ENCODE data around the gene TAF5L. TPM values are rescaled to one million over a fixed set of nuclear protein-coding genes. Genes with fewer than 3 reads are reported as not detected.

TAF5L gene
- total RNA-seq, 2 experiments from 2014 or later = 30.3 to 32.9 TPM

- POLR2A ChIA-PET = interaction anchor here (0.6 to 1.3 kb wide), 2 partner anchors 72 to 111 kb away, joined by 3 to 5 read pairs; no protein-coding TSS in a partner anchor
- H2AFZ ChIP-seq (ENCODE audit: low read length) = no peak overlapping the region
Measured at GRCh38 chr1:229629261-229629660, 3.3 kb upstream of the TAF5L start.

GRCh38 chr1:229627003-229627402, 1.1 kb upstream of the TAF5L start:
- Histone ChIP-seq H3K4me1 (ENCODE audit: insufficient read depth, low read length, poor library complexity, severe bottlenecking) (peaks cover 30% of the 10 kb centered on the region), H3K36me3 (ENCODE audit: insufficient read depth, low read length) (peaks cover 40% of the 10 kb centered on the region), H3K27ac (ENCODE audit: low read depth, low read length, poor library complexity, severe bottlenecking) (peak overlapping the region; percentile 57), H3K79me2 (ENCODE audit: insufficient read depth, low read depth, low read length) (peaks cover 93% of the 10 kb centered on the region), H3K9me3 (ENCODE audit: low read length) (no peaks in the 10 kb centered on the region), H3K4me3 (ENCODE audit: low read depth, low read length, poor library complexity, severe bottlenecking) (peak overlapping the region; percentile 89), H4K20me1 (ENCODE audit: insufficient read depth, low read length) (peaks cover 39% of the 10 kb centered on the region; the same call in 1 of the 2 replicates), H3K9me2 (ENCODE audit: insufficient read depth, low read length) (no peaks in the 10 kb centered on the region), H2AFZ (ENCODE audit: low read length) (no peak overlapping the region), H3K4me2 (ENCODE audit: low read length) (peak overlapping the region; percentile 73)
- CTCF ChIA-PET (ENCODE audit: unreplicated experiment) = no interaction called here
- DNase-seq (ENCODE audit: low spot score) = no peak
- BruUV-seq (replicated peaks) = TSS peak; percentile 65
- POLR2A ChIA-PET = interaction anchor here (0.7 to 0.8 kb wide), 2 partner anchors 68 to 594 kb away, joined by 4 to 5 read pairs; partner anchors contain the start of gene ABCB10
- intact Hi-C loops (cut with micrococcal nuclease; ENCODE audit: unreplicated experiment) = loop anchor here (5.0 kb wide), 1 partner anchor 285 kb away; the partner anchor contains the start of gene CCSAP
- TF ChIP-seq EZH2phosphoT487 (IDR thresholded peaks at IDR 0.05; ENCODE audit: borderline replicate concordance, low read depth, low read length) (no peak), CTCF (conservative IDR thresholded peaks at IDR 0.05; ENCODE audit: low read length) (no peak)

More at GRCh38 chr1:229629261-229629660, 3.3 kb upstream of the TAF5L start:
- no peak for DNase-seq (ENCODE audit: low spot score)
- no peaks in the 10 kb centered on the region for H3K9me2 ChIP-seq (ENCODE audit: insufficient read depth, low read length)
- no peak overlapping the region for H3K4me3 ChIP-seq (ENCODE audit: low read depth, low read length, poor library complexity, severe bottlenecking)
- H3K27ac ChIP-seq (ENCODE audit: low read depth, low read length, poor library complexity, severe bottlenecking) = no peak overlapping the region
- CTCF ChIA-PET (ENCODE audit: unreplicated experiment) = no interaction called here
- peaks cover 59% of the 10 kb centered on the region for H3K36me3 ChIP-seq (ENCODE audit: insufficient read depth, low read length)
- H3K79me2 ChIP-seq (ENCODE audit: insufficient read depth, low read depth, low read length) = peaks cover 88% of the 10 kb centered on the region
- no TSS peak for BruUV-seq (replicated peaks)
- intact Hi-C loops (cut with micrococcal nuclease; ENCODE audit: unreplicated experiment) = loop anchor here (5.0 kb wide), 1 partner anchor 287 kb away; the partner anchor contains the start of gene CCSAP
- peaks cover 32% of the 10 kb centered on the region; the same call in 1 of the 2 replicates for H4K20me1 ChIP-seq (ENCODE audit: insufficient read depth, low read length)
- TF ChIP-seq EZH2phosphoT487 (IDR thresholded peaks at IDR 0.05; ENCODE audit: borderline replicate concordance, low read depth, low read length) (no peak), CTCF (conservative IDR thresholded peaks at IDR 0.05; ENCODE audit: low read length) (no peak)
- H3K4me1 ChIP-seq (ENCODE audit: insufficient read depth, low read length, poor library complexity, severe bottlenecking) = peaks cover 21% of the 10 kb centered on the region
- no peak overlapping the region for H3K4me2 ChIP-seq (ENCODE audit: low read length)
- no peaks in the 10 kb centered on the region for H3K9me3 ChIP-seq (ENCODE audit: low read length)
